RKO (cell line): Measurements from ENCODE around the gene RGS3.
"Not testable (repeated sequence)": the region's sequence is repeated elsewhere in the genome, so short reads cannot be mapped to it uniquely, and the experiment has no call there.

Experiments
- DNase-seq: peaks from one replicate; pipeline ENCODE4 v3.0.0-alpha.2; 2016; ENCODE audit warnings: low spot score

Gene RGS3

GRCh38 chr9:113463418-113464285, at the start of gene RGS3:
RGS3 (plus strand) TSS chr9:113463727; CDS start chr9:113463803, 76 bp downstream.
- no peak for DNase-seq

DNA sequence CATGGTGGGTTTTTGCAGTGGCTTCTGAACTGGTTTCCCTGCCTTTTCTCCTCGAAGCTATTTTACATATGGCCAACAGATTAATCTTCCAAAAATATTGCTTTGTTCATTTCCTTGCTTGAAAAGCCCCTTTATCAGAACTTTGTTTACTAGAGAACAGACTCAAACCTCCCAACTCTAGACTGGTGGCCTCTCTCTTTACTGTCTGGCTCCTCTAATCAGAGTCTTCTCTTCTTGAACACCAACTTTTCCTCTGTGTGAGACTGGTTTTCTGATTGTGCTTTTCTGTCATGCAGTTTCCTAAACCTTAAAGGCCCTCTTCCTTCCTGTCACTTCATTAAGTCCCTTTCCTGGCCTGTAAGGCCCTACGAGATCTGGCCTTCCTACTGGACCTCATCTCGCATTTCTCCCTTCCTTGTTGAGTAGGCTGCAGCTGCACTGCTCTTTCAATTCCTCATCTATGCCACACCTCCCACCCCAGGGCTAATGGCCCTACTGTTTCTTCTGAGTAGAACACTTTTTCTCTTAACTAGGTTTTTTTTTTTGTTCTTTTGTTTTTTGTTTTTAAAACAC, 47.3 kb upstream of the RGS3 start:
- no peak for DNase-seq

DNA sequence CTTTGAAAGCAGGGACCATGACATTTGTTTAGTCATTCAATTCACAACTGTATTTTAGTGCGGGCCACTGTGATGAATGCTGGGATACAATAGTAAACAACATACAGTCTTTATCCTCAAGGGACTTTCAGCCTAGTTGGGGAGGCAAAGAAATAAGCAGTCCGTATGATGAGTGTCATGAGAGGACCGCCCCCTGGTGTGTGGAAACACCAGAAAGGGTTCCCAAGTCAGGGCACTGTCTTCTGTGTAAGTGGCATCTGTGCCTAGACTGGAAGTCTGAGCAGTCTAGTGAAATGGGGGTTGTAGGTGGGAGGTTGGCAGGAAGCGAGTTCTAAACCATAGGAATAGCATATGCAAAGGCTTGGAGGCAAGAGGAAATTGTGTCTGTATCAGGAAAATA, 46.2 kb upstream of the RGS3 start:
- no peak for DNase-seq

DNA sequence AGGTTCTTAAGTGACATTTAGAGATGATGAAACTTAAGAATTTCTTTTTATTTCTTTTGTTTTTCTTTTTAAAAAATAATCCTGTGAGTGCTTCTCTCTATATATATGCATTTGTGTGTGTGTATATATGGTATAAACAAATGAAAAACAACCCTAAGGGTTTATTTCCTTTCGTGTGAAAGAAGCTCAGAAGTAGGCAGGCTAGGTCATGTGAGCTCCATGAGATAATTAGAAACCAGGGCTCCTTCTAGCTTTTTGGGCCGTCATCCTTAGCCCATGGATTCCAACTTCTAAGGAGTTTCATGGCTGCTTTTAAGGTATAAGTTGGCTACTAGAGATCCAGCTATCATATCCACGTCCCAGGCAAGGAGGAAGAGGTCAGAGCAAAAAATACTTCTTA, 41.8 kb upstream of the RGS3 start:
- DNase-seq: no peak

DNA sequence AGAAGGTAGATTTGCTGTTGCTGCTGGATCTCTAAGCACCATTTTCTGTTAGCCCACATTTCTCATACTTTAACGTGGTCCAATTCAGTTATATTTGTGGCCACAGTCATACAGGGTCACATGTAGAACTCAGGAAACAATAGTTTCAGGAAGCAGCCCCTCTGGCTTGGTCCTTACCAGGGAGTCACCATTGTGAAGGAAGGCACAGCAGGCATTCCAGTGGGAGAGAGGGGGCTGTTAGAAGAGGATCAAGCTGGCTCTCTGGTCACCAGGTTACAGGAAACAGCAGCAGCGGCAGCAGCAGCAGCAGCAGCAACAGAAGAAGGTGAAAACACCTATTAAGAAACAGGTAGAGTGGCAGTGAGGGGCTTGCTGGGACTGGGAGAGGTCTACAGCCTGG, 38.5 kb upstream of the RGS3 start:
- DNase-seq: no peak

DNA sequence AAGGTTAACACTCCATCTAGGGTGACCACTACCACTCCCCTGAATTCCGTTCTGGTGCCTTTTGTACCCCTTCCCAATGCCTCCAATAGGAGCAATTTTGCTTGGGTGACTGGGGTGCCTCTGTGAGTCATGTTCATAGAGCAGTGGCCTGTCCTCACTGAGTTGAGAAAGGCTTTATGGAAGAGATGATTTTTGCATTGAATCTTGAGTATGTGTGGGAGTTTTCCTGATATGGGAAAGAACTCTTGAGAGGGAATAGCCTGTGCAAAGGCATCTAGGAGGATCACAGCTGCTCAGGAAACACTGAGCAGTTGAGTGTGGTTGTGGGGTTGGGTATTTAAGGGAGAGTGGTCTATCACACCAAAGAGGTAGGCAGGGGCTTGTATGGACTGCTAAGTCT, 36.8 kb upstream of the RGS3 start:
- no peak for DNase-seq

DNA sequence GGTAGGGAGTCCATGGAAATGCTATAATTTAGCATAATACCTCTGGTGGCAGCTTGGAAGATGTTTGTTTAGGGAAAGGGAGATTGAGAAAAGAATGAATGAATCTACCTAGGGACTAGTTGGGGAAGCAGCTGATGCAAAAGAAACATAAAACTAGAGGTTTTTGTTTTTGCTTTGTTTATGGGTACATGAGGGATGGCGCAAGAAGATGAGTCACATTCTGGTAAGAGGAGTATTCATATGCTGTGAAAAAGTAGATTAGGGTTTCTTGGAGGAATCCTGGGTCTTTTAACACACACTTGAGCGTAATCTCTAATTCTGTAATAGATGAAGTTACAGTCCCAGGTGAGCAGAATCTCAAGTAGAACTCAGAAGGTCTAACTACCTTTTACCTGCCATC, 35.9 kb upstream of the RGS3 start:
- DNase-seq: no peak

- no peak for DNase-seq
Measured at GRCh38 chr9:113428062-113428615, 35.4 kb upstream of the RGS3 start.

DNA sequence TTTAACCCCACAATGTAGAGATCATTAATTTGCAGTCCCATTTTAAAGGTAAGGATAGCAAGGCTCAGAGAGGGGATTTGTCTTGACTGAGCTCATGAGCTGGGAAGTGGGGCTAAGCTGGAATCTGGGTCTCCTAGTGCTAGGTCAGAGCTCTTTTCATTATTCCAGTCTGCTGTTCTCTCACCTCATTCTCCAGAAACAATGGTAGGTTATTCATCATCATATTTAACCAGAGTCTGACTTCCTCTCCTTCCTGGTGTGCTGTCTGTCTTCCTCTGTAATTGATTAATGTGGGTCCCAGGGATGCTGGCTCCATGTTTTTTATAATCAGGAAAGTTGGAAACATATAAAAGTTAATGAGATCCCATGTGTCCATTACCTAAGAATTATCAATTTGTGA, 32.3 kb upstream of the RGS3 start:
- DNase-seq: no peak

DNA sequence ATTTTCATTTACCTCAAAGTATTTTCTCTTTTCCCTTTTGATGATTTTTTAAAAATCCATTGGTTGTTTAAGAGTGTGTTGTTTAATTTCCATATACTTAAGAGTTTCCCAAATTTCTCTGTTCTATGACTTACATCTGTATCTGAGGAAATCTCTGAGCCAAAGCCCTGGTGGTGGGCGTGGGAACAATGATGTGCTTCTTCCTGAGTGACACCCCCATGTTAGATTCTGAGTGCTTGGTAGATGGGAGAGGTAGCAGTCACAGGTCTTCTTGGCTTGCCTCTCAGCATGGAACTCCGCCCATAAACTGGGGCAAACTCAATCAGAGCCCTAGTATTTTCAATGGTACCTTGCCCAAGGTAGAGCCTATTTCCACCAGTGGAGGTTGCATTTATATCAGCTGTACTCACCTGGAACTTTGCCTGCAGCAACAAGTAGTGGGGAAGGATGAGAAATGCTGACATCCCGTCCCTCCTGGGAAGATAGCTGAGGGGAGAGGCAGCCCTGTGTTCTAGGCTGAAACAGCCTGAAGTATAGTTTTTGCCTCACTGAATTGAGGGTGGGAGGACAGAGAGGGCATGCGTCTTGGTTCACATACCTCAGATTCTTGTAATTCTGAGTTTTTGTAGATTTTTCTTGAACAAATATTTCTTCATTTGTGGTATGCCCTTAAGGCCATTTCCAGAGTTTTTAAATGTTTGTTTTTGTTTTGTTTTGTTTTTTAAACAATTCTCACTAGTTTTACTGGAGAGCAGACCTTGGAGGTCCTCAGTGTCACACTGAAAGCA, 26.6 kb upstream of the RGS3 start:
- no peak for DNase-seq

DNA sequence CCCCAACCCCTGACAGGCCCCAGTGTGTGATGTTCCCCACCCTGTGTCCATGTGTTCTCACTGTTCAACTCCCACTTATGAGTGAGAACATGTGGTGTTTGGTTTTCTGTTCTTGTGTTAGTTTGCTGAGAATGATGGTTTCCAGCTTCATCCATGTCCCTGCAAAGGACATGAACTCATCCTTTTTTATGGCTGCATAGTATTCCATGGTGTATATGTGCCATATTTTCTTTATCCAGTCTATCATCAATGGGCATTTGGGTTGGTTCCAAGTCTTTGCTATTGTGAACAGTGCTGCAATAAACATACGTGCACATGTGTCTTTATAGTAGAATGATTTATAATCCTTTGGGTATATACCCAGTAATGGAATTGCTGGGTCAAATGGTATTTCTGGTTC, 25.8 kb upstream of the RGS3 start:
- not testable (repeated sequence) for DNase-seq

DNA sequence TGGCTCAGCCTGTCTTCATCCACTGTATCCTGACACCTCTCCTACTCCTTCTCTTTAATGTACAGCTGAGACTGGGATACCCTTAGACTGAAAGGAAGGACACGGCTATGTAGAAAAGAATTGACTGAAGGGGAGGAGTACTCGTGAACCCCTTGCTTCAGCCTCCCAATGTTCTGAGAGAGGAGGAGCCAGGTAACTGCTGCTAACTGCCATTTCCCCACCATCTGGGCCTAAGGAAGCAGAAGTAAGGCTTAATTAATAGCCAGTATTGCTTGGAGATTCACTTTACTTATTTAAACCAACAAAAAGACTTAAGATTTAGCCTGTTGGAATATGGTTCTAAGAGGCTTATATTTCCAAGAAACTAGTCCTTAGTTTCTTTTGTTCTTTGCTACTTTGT, 18.8 kb upstream of the RGS3 start:
- DNase-seq: no peak

DNA sequence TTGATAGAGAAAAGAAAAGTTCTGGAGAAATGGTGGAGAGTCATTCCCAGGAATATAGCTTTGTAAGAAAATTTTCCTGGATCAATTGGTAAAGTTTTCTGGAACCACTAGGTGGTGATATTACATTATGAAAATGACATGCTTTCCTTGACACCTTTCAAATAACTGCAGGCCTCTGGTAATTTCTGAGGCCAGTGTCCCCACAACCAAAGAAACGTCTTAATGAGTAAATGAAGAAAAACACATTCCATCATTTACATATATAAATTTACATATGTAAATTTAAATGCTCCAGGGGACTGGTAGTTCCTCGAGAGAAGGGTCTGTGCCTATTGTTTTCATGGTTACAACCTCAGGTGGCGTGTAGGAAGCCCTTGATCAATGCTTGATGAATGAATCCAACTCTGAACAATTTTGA, 17.2 kb upstream of the RGS3 start:
- peak; percentile 70 for DNase-seq

- no peak for DNase-seq
Measured at GRCh38 chr9:113449376-113449775, 14.2 kb upstream of the RGS3 start.

DNA sequence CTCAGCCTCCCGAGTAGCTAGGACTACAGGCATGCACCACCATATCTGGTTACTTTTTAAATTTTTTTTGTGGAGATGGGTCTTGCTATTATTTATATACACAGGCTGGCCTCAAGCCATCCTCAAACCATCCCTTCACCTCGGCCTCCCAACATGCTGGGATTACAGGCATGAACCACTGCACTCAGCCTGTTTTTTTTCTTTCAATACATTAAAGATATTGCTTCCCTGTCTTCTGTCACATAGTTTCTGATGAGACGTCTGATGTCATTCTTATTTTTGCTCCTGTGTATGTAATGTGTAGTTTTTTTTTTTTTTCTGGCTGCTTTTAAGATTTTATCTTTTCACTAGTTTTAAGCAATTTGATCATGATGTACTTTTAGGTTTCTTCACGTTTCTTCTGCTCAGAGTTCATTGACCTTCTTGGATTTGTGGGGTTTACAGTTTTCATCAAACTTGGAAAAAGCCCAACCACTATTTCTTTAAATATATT, 11.4 kb upstream of the RGS3 start:
- DNase-seq: no peak

DNA sequence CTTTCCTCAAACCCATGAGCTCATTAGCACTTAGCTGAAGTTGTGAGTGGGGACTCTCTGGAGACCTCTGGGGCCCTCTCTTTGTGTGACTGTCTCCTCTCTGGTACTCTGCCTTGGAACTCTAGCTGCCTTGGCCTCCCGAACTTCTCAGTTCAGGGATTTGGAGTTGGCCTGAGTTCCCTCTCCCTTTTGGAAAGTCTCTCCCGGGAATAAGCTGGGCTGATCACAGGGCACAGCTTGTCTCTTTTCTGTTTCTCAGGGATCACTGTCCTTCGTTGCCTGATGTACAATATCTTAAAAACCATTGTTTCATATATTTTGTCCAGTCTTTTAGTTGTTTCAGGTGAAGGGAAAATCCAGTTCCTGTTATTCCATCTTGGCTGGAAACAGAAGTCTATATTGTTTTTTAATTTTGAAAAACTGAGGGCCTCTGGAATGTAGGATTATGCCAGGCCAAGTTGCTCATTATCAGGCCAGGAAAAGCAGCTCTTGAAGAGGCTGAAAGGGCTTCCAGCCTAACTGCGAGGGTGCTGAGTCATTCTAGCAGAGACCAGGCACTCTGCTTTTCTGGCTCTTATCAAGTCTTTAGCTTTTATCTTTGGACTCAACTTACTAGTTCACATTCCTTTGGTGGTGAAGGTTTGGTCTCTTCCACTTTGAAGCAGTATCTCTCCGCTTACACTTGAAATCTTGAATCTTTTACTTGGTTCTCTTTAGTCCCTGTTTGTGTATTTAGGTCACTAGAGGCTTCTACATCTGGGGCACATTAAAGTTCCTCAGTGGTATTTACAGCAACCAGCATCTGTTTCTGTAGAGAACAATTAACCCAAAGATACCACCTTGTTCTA, 8.4 kb upstream of the RGS3 start:
- no peak for DNase-seq

- DNase-seq: no peak
Measured at GRCh38 chr9:113456235-113456634, 7.3 kb upstream of the RGS3 start.

DNA sequence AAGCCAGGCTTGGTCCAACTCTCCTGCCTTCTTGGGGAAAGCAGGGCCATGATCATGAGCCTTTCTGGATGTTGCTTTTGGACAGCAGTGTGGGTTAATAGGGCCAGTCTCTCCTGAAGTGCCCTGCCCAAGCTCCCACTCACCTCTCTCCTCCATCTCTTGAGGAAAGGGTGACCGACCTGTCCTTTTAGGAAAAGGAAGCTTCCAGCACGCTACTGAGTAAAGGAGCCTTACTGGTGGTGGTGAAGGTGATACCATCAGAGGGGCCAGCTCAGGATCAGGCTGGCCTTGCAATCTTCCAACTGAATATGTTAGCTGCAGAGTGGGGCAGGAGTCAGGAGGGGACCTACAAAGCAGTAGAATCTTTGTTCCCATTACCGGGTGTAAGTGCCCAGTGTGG, 2.2 kb upstream of the RGS3 start:
- DNase-seq: no peak

GRCh38 chr9:113461943-113462342, 1.6 kb upstream of the RGS3 start:
- DNase-seq: no peak

GRCh38 chr9:113462781-113463286, 693 bp upstream of the RGS3 start:
- DNase-seq: no peak

DNA sequence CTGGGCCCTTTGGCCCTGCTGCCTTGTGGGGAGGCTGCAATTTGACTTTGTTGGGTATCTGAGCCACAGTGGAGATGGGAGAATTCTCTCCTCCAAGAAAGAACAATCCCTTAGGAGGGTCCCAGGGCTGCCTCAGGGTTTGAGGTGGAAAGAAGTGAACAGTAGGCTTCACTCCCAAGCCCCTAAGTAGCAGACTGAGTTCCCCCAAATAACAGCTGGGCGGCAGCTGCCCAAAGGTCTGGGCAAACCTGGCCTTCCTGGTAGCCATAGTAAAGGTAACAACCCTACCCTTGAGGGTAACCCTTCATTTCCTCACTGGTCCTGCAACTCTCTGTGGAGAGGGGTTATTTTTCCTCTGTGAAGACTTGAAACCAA, 746 bp downstream of the RGS3 start:
- no peak for DNase-seq
